ENCODE results near the gene MAP3K13. TPM values are rescaled to one million over a fixed set of nuclear protein-coding genes. Genes with fewer than 3 reads are reported as not detected.
A peak's percentile ranks its signal among the peaks of the same experiment; 100 is the strongest.

MAP3K13 gene
- total RNA-seq, 1 donor from 2014 or later = 26.9 TPM

DNA sequence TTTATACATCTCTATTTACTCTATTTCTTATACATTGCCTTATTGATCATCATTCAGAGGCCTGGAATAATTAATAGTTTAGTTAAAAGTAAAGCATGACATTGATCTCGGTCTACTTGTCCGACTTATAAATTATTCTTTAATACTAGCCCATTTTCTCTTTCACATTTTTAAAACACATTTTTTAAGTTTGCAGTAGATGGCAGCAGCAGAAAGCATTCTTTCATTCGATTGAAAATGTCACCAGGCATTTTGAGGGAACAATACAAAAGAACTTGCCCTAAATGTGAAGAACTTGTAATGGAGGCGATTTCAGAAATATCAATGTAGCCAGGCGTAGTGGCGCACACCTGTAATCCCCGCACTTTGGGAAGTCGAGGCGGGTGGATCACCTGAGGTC, 15.5 kb upstream of the MAP3K13 start:
- Mint-ChIP-seq H3K27ac (ENCODE audit: unreplicated experiment) (no peak overlapping the region), H3K4me1 (ENCODE audit: unreplicated experiment) (no peaks in the 10 kb centered on the region), H3K9me3 (ENCODE audit: unreplicated experiment) (no peaks in the 10 kb centered on the region), H3K36me3 (ENCODE audit: unreplicated experiment) (no peaks in the 10 kb centered on the region), H3K27me3 (ENCODE audit: unreplicated experiment) (no peaks in the 10 kb centered on the region), H3K4me3 (ENCODE audit: unreplicated experiment) (no peak overlapping the region)
- TF ChIP-seq, protein P1, sequence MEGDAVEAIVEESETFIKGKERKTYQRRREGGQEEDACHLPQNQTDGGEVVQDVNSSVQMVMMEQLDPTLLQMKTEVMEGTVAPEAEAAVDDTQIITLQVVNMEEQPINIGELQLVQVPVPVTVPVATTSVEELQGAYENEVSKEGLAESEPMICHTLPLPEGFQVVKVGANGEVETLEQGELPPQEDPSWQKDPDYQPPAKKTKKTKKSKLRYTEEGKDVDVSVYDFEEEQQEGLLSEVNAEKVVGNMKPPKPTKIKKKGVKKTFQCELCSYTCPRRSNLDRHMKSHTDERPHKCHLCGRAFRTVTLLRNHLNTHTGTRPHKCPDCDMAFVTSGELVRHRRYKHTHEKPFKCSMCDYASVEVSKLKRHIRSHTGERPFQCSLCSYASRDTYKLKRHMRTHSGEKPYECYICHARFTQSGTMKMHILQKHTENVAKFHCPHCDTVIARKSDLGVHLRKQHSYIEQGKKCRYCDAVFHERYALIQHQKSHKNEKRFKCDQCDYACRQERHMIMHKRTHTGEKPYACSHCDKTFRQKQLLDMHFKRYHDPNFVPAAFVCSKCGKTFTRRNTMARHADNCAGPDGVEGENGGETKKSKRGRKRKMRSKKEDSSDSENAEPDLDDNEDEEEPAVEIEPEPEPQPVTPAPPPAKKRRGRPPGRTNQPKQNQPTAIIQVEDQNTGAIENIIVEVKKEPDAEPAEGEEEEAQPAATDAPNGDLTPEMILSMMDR (IDR thresholded peaks at IDR 0.05) = no peak
- DNase-seq (ENCODE audit: extremely low spot score, unreplicated experiment) = no peak

DNA sequence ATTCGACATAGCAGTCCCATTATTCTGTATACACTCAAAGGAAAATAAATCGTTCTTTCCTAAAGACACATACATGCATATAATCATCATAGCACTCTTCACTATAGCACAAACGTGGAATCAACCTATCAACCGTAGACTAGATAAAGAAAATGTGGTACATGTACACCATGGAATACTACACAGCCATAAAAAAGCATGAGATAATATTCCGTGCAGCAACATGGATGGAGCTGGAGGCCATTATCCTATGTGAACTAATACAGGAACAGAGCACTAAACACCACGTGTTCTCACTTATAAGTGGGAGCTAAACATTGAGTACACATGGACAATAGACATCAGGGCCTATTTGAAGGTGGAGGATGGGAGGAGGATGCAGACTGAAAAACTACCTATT, 12.1 kb upstream of the MAP3K13 start:
- no peak overlapping the region for H3K27ac Mint-ChIP-seq (ENCODE audit: unreplicated experiment)
- TF ChIP-seq, protein P1 (IDR thresholded peaks at IDR 0.05) = no peak

DNA sequence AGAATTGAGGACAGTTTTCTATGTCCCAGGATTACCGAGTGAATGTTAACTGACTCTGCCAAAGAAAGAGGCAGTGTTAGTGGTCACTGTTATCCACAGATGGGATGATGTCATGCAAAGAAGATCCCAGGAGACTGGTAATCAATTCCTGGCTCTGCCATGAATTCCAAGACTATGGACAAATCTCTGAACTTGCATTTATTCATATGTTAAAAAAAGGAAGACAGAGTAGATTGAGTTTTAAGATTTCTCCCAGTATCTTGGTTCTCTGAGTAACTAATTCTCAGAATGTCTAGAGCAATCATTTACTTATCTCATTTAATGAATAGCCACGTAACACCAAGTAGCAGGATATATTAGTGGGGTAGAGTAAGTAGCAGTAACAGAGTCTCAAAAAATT, 11.5 kb upstream of the MAP3K13 start:
- Mint-ChIP-seq H3K4me1 (ENCODE audit: unreplicated experiment) (no peaks in the 10 kb centered on the region), H3K4me3 (ENCODE audit: unreplicated experiment) (no peak overlapping the region), H3K27ac (ENCODE audit: unreplicated experiment) (no peak overlapping the region), H3K9me3 (ENCODE audit: unreplicated experiment) (no peaks in the 10 kb centered on the region), H3K36me3 (ENCODE audit: unreplicated experiment) (no peaks in the 10 kb centered on the region), H3K27me3 (ENCODE audit: unreplicated experiment) (peaks cover 2% of the 10 kb centered on the region)
- DNase-seq (ENCODE audit: extremely low spot score, unreplicated experiment) = no peak
- TF ChIP-seq, protein P1 (IDR thresholded peaks at IDR 0.05) = no peak

More for the DNA sequence above, 12.1 kb upstream of the MAP3K13 start:
- no peak for DNase-seq (ENCODE audit: extremely low spot score, unreplicated experiment)
- Mint-ChIP-seq H3K36me3 (ENCODE audit: unreplicated experiment) (no peaks in the 10 kb centered on the region), H3K4me1 (ENCODE audit: unreplicated experiment) (no peaks in the 10 kb centered on the region), H3K4me3 (ENCODE audit: unreplicated experiment) (no peak overlapping the region), H3K9me3 (ENCODE audit: unreplicated experiment) (no peaks in the 10 kb centered on the region), H3K27me3 (ENCODE audit: unreplicated experiment) (no peaks in the 10 kb centered on the region)

DNA sequence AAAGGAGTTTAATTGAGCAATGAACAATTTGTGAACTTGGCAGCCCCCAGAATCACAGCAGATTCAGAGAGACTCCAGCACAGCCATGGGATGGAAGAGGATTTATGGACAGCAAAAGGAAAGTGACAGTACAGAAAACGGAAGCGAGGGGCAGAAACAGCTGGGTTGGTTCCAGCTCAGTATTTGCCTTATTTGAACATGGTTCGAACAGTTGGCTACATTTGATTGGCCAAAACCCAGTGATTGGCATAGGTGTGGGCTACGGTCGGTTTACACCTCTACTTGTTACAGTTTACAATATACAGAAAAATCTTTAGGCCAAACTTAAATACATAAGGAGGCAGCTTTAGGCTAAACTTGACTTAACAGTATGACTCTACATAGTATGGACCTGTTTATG, 9.7 kb upstream of the MAP3K13 start:
- Mint-ChIP-seq H3K4me1 (ENCODE audit: unreplicated experiment) (no peaks in the 10 kb centered on the region), H3K27ac (ENCODE audit: unreplicated experiment) (no peak overlapping the region), H3K36me3 (ENCODE audit: unreplicated experiment) (no peaks in the 10 kb centered on the region), H3K27me3 (ENCODE audit: unreplicated experiment) (peaks cover 4% of the 10 kb centered on the region), H3K9me3 (ENCODE audit: unreplicated experiment) (no peaks in the 10 kb centered on the region), H3K4me3 (ENCODE audit: unreplicated experiment) (no peak overlapping the region)
- TF ChIP-seq, protein P1 (IDR thresholded peaks at IDR 0.05) = no peak
- no peak for DNase-seq (ENCODE audit: extremely low spot score, unreplicated experiment)

DNA sequence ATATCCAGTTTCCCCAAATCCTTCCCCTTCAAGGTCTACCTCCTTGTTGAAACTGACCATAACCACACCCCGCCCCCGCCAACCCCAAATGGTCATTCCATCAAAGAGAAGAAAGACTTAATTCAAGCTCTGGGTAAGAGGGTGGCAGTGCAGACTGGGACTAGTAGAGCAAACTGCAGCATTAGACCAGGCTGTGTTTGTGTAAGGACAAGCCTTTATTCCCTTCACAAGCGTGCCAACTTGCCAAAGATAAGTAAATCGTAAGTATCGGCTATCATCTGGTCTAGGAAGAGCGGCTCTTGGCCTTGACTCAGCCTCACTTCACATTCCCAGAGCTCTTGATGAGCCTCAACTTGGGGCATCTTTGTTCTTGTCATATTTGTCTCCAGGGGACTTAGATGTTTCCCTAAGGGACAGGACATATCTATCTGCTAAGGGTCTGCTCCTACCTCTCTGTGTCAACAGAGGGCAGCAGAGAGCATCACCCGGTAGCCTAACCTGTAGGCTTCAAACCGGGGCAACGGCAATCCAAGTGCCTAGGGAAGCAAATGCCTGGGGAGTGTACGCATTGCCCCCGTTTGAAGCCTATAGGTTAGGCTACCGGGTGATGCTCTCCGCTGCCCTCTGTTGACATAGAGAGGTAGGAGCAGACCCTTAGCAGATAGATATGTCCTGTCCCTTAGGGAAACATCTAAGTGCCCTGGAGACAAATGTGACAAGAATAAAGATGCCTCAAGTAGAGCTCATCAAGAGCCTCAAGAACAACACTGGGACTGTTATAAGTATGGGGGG, 8.9 kb upstream of the MAP3K13 start:
- Mint-ChIP-seq H3K9me3 (ENCODE audit: unreplicated experiment) (no peaks in the 10 kb centered on the region), H3K4me1 (ENCODE audit: unreplicated experiment) (no peaks in the 10 kb centered on the region), H3K36me3 (ENCODE audit: unreplicated experiment) (no peaks in the 10 kb centered on the region), H3K27ac (ENCODE audit: unreplicated experiment) (no peak overlapping the region), H3K4me3 (ENCODE audit: unreplicated experiment) (no peak overlapping the region), H3K27me3 (ENCODE audit: unreplicated experiment) (peaks cover 9% of the 10 kb centered on the region)
- DNase-seq (ENCODE audit: extremely low spot score, unreplicated experiment) = no peak
- TF ChIP-seq, protein P1 (IDR thresholded peaks at IDR 0.05) = peak; percentile 50
